HG02610 (cell line): Measurements from ENCODE around the gene CALML6.

Source experiments
- ATAC-seq: cut with Tn5 transposase; IDR thresholded peaks from one replicate; pipeline ENCODE4 v1.9.1; 2021; ENCODE audit warnings: mild to moderate bottlenecking, moderate library complexity; ENCODE audit not compliant: unreplicated experiment

The CALML6 gene

DNA sequence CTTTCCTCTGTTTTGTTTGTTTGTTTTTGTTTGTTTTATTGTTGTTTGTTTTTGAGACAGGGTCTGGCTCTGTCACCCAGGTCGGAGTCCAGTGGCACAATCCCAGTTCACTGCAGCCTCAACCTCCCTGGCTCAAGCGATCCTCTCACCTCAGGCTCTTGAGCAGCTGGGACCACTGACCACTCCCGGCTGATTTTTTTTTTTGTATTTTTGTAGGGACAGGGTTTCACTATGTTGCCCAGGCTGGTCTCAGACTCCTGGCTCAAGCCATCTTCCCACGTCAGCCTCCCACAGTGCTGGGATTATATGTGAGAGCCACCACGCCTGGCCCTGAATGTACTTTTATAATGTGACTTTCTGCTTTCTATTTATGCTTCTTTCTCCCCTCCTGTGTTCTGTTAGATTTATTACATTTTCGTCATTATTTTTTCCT, 5.0 kb upstream of the CALML6 start:
- no peak for ATAC-seq

DNA sequence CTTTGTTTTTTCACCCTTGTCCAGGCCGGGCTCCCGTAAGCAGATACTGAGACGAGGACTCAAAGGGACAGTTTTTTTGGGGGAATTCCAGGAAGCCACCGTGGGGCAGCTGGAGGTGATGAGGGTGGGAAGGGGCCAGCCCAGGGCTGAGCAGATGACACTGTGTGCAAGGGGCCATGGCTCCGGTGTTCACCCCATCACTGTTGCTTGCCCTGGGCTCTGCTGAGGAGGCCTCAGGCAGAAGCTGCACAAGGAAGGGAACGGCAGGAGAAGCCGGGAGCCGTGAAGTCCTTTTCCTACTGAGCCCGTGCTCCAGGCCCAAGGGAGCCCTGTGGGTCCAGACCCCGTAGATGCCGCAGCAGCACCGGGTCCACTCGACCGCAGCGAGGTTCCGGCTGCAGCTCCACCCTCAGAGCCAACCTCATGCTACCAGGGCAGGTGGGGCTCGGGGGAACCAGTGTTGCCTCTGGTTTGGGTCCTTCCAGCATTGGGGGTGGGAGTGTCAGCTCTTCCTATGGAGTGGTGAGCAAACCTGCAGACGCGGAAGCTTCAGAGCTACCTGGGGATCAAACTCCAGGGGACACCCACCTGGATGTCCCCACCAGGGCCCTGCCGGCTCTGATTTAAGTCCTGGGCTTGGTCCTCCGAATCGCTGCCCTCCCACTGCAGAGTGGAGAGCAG, 4.3 kb upstream of the CALML6 start:
- no peak for ATAC-seq

GRCh38 chr1:1911350-1912041, 3.6 kb upstream of the CALML6 start:
- ATAC-seq: no peak

- ATAC-seq: no peak
Measured at GRCh38 chr1:1914101-1914970, 724 bp upstream of the CALML6 start.

- ATAC-seq: no peak
Measured at GRCh38 chr1:1915911-1916840, 1.1 kb downstream of the CALML6 start.

DNA sequence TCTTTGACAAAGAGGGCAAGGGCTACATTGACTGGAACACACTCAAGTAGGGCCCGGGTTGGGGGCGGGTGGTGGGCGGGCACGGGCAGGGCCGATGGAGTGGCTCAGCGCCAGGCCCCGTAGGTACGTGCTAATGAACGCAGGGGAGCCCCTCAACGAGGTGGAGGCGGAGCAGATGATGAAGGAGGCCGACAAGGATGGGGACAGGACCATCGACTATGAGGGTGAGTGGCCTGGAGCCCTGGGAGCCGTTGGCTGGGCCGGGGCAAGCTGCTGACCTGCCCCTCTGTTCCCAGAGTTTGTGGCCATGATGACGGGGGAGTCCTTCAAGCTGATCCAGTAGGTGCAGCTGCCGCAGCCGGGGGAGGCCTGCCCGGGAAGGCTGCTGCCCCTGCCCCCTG, 1.8 kb downstream of the CALML6 start:
- no peak for ATAC-seq

GRCh38 chr1:1917304-1917976, 2.4 kb downstream of the CALML6 start:
- no peak for ATAC-seq

DNA sequence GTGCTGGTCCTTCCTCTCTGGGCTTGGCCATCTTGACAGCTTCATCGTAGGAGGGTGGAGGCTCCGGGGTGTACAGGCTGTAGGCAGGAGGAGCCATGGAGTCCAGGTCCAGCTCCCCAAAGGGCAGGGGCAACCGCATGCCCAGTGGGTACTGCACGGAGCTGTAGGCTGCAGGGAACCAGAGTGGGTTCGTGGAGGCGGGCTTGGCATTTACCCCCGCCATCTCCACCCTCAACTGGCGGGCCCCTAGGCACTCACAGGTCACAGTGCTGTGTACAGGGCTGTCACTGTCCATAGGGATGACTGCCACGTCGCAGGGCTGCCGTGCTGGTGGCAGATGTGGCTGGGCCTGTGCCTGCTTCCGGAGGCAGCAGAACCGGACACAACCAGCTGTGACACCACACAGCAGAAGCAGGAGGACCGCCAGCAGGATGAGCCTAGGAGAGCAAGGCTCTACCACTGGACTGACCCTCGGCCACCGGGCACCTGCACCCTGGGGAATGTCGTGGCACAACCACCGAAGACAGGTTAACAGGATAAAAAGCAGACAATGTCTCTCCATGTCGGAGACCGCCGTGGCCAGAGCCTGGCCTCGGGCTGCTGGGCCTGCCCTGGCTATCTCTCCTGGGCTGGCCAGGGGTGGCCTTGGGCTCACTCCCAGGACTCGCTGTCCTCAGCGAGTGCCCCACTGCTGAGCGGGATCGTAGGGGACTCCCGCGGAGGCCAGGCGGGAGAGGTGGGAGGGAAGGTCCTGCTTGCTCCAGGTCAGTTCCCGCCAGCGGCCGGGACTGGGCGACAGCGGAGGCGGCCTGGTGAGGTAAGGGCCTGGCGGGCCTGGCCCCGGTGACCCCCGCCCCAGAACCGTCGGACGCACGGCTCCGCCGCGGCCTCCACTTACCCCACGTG, 3.2 kb downstream of the CALML6 start:
- no peak for ATAC-seq

DNA sequence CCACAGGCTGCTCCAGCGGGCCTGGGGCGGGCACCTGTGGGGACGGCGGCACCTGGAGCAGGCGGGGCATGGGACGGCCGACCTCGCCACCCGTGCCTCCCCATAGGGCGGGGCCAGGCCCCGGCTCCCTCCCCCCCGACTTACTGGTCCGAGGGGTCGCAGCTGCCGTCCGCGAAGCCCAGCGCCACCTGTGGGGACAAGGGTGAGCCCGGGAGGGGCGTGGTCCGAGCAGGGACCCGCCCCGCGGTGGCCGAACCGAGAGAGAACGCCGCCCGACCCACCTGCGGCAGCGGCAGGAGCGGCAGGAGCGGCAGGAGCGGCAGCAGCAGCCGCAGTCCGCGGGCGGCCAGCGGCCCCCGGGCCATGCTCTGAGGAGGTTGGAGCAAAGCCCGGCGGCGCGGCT, 3.8 kb downstream of the CALML6 start, which contains the start of gene TMEM52:
TMEM52 (minus strand) TSS at position 379 of the 403 bp plus-strand sequence; CDS start at position 365, 14 bp downstream.
- ATAC-seq: peak; percentile 8

GRCh38 chr1:1919304-1920056, 4.4 kb downstream of the CALML6 start:
- peak; percentile 53 for ATAC-seq

GRCh38 chr1:1920057-1920607, 5.1 kb downstream of the CALML6 start:
- ATAC-seq: no peak

DNA sequence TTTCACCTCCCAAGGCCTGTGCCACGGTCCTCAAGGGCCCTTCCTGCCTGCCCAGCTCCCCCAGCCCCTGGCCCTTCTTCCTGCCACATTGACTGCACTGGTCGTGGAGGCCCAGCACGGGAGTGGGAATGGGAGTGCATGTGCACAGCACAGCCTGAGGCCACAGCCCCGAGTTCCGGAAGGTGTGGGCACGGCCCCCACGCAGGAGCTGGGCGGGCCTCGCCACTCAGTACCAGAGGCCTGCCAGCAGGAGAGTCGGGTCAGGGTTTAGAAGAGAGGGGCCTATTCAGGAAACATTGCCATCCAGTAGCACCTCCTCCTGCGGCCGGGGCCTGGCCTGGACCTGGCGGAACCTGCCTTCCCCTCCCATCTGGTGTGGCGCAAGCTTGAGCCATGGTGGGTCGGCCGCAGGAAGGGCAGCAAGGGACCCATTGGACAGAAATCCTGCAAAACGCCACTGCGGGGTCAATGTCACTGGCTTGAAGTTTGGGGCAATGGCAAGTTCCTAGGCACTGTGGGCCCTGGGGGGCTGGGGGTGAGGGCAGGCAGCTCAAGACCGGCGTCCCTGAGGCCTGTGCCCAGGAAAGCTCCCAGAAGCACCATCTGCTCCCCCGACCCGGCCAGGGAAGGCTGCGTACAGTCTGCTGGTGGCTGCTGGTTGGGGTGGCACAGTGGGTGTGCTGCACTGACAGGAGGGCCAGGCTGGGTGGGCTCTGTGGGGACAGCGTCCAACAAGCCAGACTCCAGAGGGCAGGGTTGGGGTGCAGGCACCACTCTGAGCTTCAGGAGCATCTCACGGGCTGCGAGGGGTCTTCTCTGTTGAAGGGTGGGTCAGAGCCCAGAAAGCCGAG, 5.8 kb downstream of the CALML6 start:
- ATAC-seq: no peak

DNA sequence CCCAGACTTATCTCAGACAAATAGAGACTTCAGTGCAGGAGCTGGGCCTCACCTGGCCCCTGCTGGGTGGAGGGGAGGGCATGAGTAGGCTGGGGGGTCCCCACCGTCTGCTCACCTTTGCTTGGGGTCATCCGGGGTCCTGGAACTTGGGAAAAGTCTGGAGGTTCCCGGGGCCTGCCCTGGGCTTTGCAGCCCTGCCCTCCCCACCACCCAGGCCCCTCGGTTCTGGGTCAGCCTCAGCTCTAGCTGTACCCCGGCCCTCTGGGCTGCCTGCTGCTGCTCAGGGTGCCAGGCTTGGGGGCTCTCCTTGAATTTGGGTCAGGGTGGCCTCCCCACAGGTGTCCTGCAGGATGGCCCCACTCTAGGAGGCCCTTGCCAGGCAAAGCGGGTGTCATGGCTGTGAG, 6.4 kb downstream of the CALML6 start:
- ATAC-seq: no peak

DNA sequence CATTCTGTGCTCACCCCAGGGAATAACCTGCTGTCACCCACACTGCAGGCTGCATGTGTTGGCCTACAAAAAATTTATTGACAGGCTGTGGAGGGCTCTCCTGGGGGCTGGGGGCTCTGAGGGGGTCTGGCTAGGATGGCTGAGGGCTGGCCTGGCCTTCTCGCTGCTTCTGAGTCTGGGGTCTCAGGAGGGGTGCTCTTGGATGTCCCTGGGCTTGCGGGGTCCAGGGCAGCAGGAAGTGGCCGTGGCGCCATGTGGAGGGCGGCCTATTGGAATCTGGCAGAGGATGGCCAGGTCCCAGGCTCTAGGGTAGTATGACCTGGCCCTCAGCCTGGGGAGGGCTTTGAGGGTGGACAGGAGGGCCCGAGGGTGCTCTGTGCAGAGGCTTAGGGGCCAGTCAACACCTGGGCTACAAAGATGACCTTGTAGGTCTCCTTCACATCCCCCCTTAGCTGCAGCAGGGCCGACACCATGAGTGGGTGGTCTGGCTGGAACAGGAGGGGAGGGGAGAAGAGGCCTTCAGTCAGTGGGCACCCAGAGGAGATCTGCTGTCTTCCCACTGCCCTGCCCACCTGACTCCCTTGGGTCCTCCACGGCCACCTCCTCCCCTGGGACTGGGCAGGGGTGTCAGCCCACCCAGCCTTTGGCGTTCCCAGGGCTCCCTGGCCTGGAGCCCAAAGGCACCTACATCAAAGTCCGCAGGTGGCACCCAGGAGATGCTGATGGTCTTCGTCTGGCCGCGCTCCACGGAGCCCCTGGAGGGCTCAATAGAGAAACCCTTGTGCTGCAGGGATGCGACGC, 7.0 kb downstream of the CALML6 start:
- ATAC-seq: no peak

DNA sequence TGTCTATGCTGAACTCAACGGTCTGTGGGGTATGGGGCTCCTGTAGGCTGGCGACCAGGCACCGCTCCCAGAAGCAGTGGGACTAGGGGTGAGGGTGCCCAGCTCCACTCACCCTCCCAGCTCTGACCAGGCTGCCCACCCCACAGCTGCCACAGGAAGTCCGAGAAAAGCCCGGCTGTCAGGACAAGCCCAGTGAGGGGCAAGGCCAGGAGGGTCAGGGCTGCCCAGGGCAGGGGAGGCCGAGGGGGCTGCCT, 7.6 kb downstream of the CALML6 start:
- no peak for ATAC-seq
